A673 (cell line): ENCODE data around the gene TOGARAM1. TPM values are rescaled to one million over a fixed set of nuclear protein-coding genes. Genes with fewer than 3 reads are reported as not detected.

ENCODE experiments used
- BruUV-seq: library from RNA; stranded (reverse); fragments of 400-500 nt; replicated peaks from 2 replicates; lab custom pipeline; 2021; lab: Mats Ljungman, UMichigan
- CTCF ChIA-PET: fragments of 300-600 bp; sonication (Branson Sonifier 250); formaldehyde crosslinking; loops from one replicate; lab custom pipeline; 2022; ENCODE audit warnings: antibody characterized with exemption; lab: Charles Lee
- POLR2A ChIA-PET: fragments of 300-600 bp; sonication (Branson Sonifier 250); formaldehyde crosslinking; loops from one replicate; lab custom pipeline; 2022; ENCODE audit warnings: antibody characterized with exemption; ENCODE audit not compliant: low non-redundant PET; lab: Charles Lee
- DNase-seq: peaks from one replicate; pipeline ENCODE4 v3.0.0-alpha.2; 2015; ENCODE audit warnings: low spot score
- H3K27ac ChIP-seq: fragments of 200-600 bp; sonication (generic); 2 replicates; pipeline ENCODE4 v1.5.1; 2016; ENCODE audit warnings: mixed run types, low read depth, mild to moderate bottlenecking, mixed read lengths, antibody characterized with exemption, low read length; ENCODE audit not compliant: poor library complexity, severe bottlenecking
- H3K27me3 ChIP-seq: fragments of 200-600 bp; sonication (generic); replicated peaks from 2 replicates; pipeline ENCODE4 v1.6.1; 2017; ENCODE audit warnings: mixed run types, low read depth, mild to moderate bottlenecking, mixed read lengths, antibody characterized with exemption, low read length; ENCODE audit not compliant: insufficient read depth, poor library complexity
- H3K36me3 ChIP-seq: fragments of 200-600 bp; sonication (generic); 2 replicates; pipeline ENCODE4 v1.6.1; 2016; ENCODE audit warnings: mixed run types, mild to moderate bottlenecking, mixed read lengths, antibody characterized with exemption, low read length; ENCODE audit not compliant: insufficient read depth, poor library complexity, severe bottlenecking
- H3K4me1 ChIP-seq: fragments of 200-600 bp; sonication (generic); 2 replicates; pipeline ENCODE4 v1.6.1; 2017; ENCODE audit warnings: mixed run types, mild to moderate bottlenecking, mixed read lengths, antibody characterized with exemption, low read length; ENCODE audit not compliant: insufficient read depth, poor library complexity, severe bottlenecking
- H3K4me3 ChIP-seq: fragments of 200-600 bp; sonication (generic); 2 replicates; pipeline ENCODE4 v1.5.1; 2016; ENCODE audit warnings: low read depth, mixed run types, mild to moderate bottlenecking, mixed read lengths, low read length; ENCODE audit not compliant: poor library complexity, severe bottlenecking
- H3K9me3 ChIP-seq: fragments of 200-600 bp; sonication (generic); 2 replicates; pipeline ENCODE4 v1.6.1; 2016; ENCODE audit warnings: mixed run types, low read depth, mild to moderate bottlenecking, mixed read lengths, antibody characterized with exemption, low read length; ENCODE audit not compliant: poor library complexity, severe bottlenecking
- EZH2 ChIP-seq: fragments of 200-600 bp; sonication (generic); IDR thresholded peaks from 2 replicates; pipeline ENCODE4 v1.6.1; 2017; ENCODE audit warnings: borderline replicate concordance, low read depth, mild to moderate bottlenecking, mixed read lengths, antibody characterized with exemption, low read length; ENCODE audit not compliant: poor library complexity, severe bottlenecking
- intact Hi-C: fragments of 100-400 bp; cut with micrococcal nuclease; formaldehyde crosslinking; loops from one replicate; pipeline ENCODE4 v1.10.0; 2022; ENCODE audit not compliant: unreplicated experiment
- total RNA-seq: library from RNA; stranded (reverse); gene quantifications from 2 replicates; pipeline ENCODE4 v1.2.3, GENCODE V29; 2021
- TF ChIP-seq, protein P1 (sequence below): fragments of 300-800, 200-600 bp; sonication (generic); conservative IDR thresholded peaks from 2 replicates; pipeline ENCODE4 v1.5.1; 2017; ENCODE audit warnings: low read depth, mild to moderate bottlenecking, antibody characterized with exemption, low read length, moderate library complexity, mixed read lengths

The TOGARAM1 gene
- total RNA-seq, 1 experiment from 2014 or later = 18.5 TPM

DNA sequence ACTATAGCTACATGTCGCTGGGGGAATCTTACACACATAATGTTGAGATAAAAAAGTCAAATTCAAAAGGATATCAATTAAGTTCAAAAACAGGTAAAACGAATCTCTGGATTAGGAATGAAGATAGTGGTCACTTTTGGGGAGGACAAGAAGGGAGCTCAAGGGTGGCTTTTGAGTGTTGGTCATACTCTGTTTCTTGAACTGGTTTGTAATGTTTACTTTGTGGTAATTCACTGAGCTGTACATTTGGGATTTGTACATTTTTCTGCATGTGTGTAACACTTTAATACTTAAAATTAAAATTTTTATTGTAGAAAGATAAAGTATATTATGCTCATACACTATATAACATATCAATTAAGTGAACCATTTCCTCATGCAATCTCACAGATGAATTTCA, 26.8 kb upstream of the TOGARAM1 start:
- intact Hi-C loops = no loop called here
- peaks cover 16% of the 10 kb centered on the region for H3K36me3 ChIP-seq
- POLR2A ChIA-PET = no interaction called here
- no peak overlapping the region for H3K4me3 ChIP-seq
- TF ChIP-seq, protein P1, sequence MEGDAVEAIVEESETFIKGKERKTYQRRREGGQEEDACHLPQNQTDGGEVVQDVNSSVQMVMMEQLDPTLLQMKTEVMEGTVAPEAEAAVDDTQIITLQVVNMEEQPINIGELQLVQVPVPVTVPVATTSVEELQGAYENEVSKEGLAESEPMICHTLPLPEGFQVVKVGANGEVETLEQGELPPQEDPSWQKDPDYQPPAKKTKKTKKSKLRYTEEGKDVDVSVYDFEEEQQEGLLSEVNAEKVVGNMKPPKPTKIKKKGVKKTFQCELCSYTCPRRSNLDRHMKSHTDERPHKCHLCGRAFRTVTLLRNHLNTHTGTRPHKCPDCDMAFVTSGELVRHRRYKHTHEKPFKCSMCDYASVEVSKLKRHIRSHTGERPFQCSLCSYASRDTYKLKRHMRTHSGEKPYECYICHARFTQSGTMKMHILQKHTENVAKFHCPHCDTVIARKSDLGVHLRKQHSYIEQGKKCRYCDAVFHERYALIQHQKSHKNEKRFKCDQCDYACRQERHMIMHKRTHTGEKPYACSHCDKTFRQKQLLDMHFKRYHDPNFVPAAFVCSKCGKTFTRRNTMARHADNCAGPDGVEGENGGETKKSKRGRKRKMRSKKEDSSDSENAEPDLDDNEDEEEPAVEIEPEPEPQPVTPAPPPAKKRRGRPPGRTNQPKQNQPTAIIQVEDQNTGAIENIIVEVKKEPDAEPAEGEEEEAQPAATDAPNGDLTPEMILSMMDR = no peak
- no peak for TF ChIP-seq EZH2
- DNase-seq = no peak
- H3K27me3 ChIP-seq = no peaks in the 10 kb centered on the region
- no peak overlapping the region for H3K27ac ChIP-seq
- no TSS peak for BruUV-seq
- H3K9me3 ChIP-seq = peaks cover 3% of the 10 kb centered on the region
- H3K4me1 ChIP-seq = no peaks in the 10 kb centered on the region
- CTCF ChIA-PET = no interaction called here

DNA sequence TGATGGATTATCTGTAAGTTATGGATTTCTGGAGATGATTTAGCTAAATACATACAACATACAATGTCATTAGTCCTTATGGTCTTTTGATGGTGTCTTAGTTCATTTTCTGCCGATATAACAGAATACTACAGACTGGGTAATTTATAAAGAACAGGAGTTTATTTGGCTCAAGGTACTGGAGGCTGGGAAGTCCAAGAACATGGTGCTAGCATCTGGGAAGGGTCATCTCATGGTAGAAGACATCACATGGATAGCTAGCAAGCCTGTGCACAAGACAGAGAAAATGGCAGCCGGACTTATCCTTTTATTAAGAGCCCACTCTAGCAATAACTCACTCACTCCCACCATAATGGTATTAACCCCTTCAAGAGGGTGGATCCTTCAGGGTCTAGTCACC, 24.4 kb upstream of the TOGARAM1 start:
- no TSS peak for BruUV-seq
- H3K9me3 ChIP-seq = peaks cover 3% of the 10 kb centered on the region
- POLR2A ChIA-PET = interaction anchor here (0.5 kb wide), 1 partner anchor 585 kb away, joined by 4 read pairs; no protein-coding TSS in a partner anchor
- peaks cover 20% of the 10 kb centered on the region for H3K36me3 ChIP-seq
- intact Hi-C loops = no loop called here
- no peak for DNase-seq
- no peaks in the 10 kb centered on the region for H3K27me3 ChIP-seq
- CTCF ChIA-PET = no interaction called here
- no peak overlapping the region for H3K4me3 ChIP-seq
- H3K4me1 ChIP-seq = no peaks in the 10 kb centered on the region
- H3K27ac ChIP-seq = no peak overlapping the region
- TF ChIP-seq EZH2 = no peak
- TF ChIP-seq, protein P1 = no peak

DNA sequence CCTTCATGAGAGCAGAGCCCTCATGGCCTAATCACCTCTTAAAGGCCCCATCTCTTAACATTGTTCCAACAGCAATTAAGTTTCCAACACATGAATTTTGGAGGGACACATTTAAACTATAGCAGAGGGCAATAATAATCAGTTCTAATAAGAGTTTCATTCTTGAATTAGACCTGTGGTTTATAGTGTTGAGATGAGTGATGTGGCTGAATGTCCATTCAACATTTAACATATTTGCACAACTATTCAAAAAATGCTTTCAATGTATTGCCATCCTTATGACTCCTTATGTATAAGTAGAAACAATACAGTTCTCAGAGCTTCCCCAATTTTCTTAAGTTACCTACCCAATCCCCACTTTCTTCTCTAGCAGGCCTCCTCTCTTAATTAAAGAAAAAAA, 21.8 kb upstream of the TOGARAM1 start:
- Histone ChIP-seq H3K4me1 (no peaks in the 10 kb centered on the region), H3K27me3 (no peaks in the 10 kb centered on the region), H3K36me3 (peaks cover 25% of the 10 kb centered on the region), H3K27ac (no peak overlapping the region), H3K4me3 (no peak overlapping the region), H3K9me3 (peaks cover 3% of the 10 kb centered on the region)
- POLR2A ChIA-PET = no interaction called here
- no TSS peak for BruUV-seq
- intact Hi-C loops = no loop called here
- TF ChIP-seq EZH2 = no peak
- TF ChIP-seq, protein P1 = no peak
- CTCF ChIA-PET = no interaction called here
- DNase-seq = no peak
